Psoas muscle (tissue), 8 donors: Measurements from ENCODE around the gene ZNF664. TPM values are rescaled to one million over a fixed set of nuclear protein-coding genes. Genes with fewer than 3 reads are reported as not detected.
A peak's percentile ranks its signal among the peaks of the same experiment; 100 is the strongest.

Source experiments
- ATAC-seq, 4 donors: fragments of 200-7000 bp; cut with Tn5 transposase; one replicate each; pipeline ENCODE4 v1.9.1; 2020; ENCODE audit warnings: moderate library complexity in 3 of 4, mild to moderate bottlenecking in 2 of 4
- DNase-seq, 2 donors: peaks; one replicate each; pipeline ENCODE4 v3.0.0-alpha.2; 2020
- H3K27ac ChIP-seq: fragments of 200-600 bp; one replicate; pipeline ENCODE4 v1.8.0; 2022
- H3K27me3 ChIP-seq, 3 donors: fragments of 200-600 bp in 1 of 3; one replicate each; pipeline versions ENCODE4 v1.6.1 to v1.8.0; 2013 to 2022; ENCODE audit warnings: low read length in 2 of 3, mild to moderate bottlenecking in 2 of 3, moderate library complexity in 1 of 3; ENCODE audit not compliant: insufficient read depth in 3 of 3
- H3K36me3 ChIP-seq, 2 donors: fragments of 200-600 bp in 1 of 2; one replicate each; pipeline versions ENCODE4 v1.6.1 to v1.8.0; 2013 to 2022; ENCODE audit warnings: low read depth in 1 of 2, mild to moderate bottlenecking in 1 of 2, moderate library complexity in 1 of 2; ENCODE audit not compliant: insufficient read depth in 1 of 2
- H3K4me1 ChIP-seq: fragments of 200-600 bp; one replicate; pipeline ENCODE4 v1.8.0; 2022
- H3K4me3 ChIP-seq: fragments of 200-600 bp; one replicate; pipeline ENCODE4 v1.8.0; 2022; ENCODE audit warnings: mild to moderate bottlenecking
- H3K9me3 ChIP-seq: fragments of 200-600 bp; one replicate; pipeline ENCODE4 v1.8.0; 2022
- WGBS, 3 donors: extraction: QIAGEN DNeasy Blood & Tissue Kit; methylation state at CpG; one replicate each; pipeline versions ENCODE4 v1.1.6 to v1.1.7; 2013; 5-methylcytosine and 5-hydroxymethylcytosine counted together
- intact Hi-C, 2 donors: fragments of 100-400 bp; cut with DNase I; formaldehyde crosslinking; loops; one replicate each; pipeline versions ENCODE4 v1.11.0 to v1.14.2; 2022
- polyA plus RNA-seq, 3 donors: library from polyadenylated mRNA; stranded (reverse); fragments of 200-250 nt; gene quantifications; one replicate each; pipeline ENCODE4 v1.2.3, GENCODE V29; 2013
- total RNA-seq, 4 donors: library from RNA; stranded (reverse); fragmentation: NEBNext Ultra II Directional in 2 of 4; extraction: Animal tissue kit (Norgen Biotek cat#: 25700) in 2 of 4; gene quantifications; one replicate each; pipeline versions ENCODE4 v1.2.1 to v1.2.4, GENCODE V29; 2021 to 2023
- TF ChIP-seq, protein P1 (sequence below): fragments of 200-600 bp; IDR thresholded peaks from one replicate; pipeline ENCODE4 v1.8.0; 2022; ENCODE audit warnings: antibody characterized with exemption
- donor health status: healthy with polysubstance abuse.
- donor health status: DM: no; HTN: no; CAD: no; lungs with moderate emphysema.
- donor health status: Bipolar disorder and iron deficiency.
- donor health status: healthy.
- donor health status: DM: yes; HTN: yes; CAD: no.
- donor health status: DM: no; HTN: no; CAD: no.
- donor health status: DM: no; HTN: no; CAD: no.
- donor health status: DM: yes; HTN: yes; CAD: no.

The ZNF664 gene
- total and polyA plus RNA-seq, 7 donors = 25.1 to 69.3 (median 39.1) TPM

DNA sequence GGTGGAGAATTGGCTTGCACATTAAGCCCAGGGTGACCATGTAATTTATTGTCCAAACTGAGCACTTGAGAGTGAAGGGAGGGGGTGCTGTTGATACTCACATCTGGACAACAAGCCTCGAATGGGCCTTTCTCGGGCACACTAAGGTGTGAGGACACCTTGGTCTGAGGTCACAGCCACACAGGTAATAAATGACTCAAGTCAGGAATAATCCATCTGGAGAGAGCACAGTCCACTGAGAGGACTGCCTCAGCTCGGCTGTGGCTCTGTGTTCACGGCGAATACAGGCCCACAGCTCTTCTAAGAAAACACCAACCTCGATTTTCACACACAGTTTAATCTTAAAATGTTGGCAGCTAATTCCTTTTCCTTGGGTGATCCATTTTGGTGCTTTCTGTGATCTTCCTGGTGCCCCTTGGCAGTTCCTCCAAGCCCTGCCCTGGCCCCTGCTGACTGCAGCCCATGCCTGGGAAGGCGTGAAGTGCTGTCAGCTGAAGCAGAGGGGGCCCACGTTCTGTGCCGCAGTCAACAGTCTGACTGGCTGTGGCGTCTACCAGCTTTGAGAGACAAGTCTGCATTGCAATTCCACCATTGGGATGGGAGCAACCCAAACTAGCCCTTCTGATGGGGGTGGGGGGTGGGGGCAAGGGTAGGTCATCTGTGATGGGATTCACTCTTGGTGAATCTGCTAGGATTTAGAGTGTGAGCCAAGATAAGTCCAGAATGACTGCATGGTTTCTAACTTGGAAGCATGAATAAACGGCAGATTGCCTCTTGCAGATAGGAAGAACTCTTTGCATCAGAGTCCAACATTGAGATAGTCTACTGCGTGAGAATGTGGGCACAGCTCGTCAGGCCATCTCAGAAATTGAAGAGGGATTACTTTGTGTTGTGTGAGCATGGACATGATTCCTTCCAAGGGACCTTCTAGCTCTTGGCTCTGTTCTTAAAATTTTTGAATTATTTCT lies 42.8 kb downstream of the ZNF664 start:
- 83 to 86% (median 84%) methylated on average over 13 of the region's 13 CpGs for WGBS, 3 donors
- TF ChIP-seq, protein P1, sequence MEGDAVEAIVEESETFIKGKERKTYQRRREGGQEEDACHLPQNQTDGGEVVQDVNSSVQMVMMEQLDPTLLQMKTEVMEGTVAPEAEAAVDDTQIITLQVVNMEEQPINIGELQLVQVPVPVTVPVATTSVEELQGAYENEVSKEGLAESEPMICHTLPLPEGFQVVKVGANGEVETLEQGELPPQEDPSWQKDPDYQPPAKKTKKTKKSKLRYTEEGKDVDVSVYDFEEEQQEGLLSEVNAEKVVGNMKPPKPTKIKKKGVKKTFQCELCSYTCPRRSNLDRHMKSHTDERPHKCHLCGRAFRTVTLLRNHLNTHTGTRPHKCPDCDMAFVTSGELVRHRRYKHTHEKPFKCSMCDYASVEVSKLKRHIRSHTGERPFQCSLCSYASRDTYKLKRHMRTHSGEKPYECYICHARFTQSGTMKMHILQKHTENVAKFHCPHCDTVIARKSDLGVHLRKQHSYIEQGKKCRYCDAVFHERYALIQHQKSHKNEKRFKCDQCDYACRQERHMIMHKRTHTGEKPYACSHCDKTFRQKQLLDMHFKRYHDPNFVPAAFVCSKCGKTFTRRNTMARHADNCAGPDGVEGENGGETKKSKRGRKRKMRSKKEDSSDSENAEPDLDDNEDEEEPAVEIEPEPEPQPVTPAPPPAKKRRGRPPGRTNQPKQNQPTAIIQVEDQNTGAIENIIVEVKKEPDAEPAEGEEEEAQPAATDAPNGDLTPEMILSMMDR = no peak
- Histone ChIP-seq H3K4me3 (no peak overlapping the region), H3K27me3 (no peaks in the 10 kb centered on the region), H3K36me3 (peaks cover 4 to 31% of the 10 kb centered on the region in 2 donors), H3K4me1 (no peaks in the 10 kb centered on the region), H3K9me3 (no peaks in the 10 kb centered on the region), H3K27ac (no peak overlapping the region)
- no peak for DNase-seq
- no peak for ATAC-seq
- intact Hi-C loops = no loop called here

DNA sequence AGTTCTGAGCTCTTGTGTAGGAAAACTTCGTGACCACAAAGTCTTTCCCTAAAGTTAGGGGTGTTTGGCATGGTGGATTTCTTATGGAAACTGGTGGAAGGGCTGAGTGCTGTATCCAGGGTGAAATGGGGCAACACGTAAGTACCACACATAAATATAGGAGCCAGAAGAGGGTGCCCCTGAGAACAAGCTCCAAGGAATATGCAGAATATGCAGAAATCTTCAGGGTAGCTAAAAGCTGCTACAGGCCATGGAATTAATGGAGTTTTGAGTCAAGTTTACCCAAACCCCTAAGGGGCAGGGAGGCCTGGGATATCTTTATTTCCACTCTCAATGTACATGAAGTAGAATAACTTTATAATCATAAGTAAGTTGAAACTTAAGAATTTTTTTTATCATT lies 44.0 kb downstream of the ZNF664 start:
- ATAC-seq = no peak
- Histone ChIP-seq H3K27ac (no peak overlapping the region), H3K27me3 (no peaks in the 10 kb centered on the region), H3K9me3 (no peaks in the 10 kb centered on the region), H3K4me1 (no peaks in the 10 kb centered on the region), H3K4me3 (no peak overlapping the region), H3K36me3 (peaks cover 0 to 18% of the 10 kb centered on the region in 2 donors)
- TF ChIP-seq, protein P1 = no peak
- no peak for DNase-seq
- intact Hi-C loops = no loop called here
- WGBS, 3 donors = 94 to 100% (median 95%) methylated on average over 2 of the region's 2 CpGs

DNA sequence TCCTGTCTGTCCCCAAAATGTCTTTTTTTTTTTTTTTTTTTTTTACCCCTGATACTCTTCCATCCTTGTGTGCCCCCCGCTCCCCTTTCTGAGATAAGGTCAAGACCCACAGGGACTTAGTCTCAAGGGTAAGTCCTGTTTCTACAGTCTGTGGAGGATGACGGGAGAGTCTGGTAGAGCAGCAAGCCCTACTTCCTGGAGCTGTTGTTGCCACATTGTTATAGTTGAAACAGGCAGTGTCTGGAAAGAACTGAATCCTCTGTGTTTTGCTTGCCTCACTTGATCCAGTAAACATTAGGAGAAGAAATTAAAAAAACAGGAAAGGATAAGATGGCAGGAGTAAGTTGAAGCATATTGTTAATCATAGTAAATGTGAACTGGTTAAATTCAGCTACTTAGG lies 45.5 kb downstream of the ZNF664 start:
- Histone ChIP-seq H3K4me3 (no peak overlapping the region), H3K9me3 (no peaks in the 10 kb centered on the region), H3K27ac (no peak overlapping the region), H3K27me3 (no peaks in the 10 kb centered on the region), H3K36me3 (peaks cover 0 to 3% of the 10 kb centered on the region in 2 donors), H3K4me1 (no peaks in the 10 kb centered on the region)
- DNase-seq (no peak), ATAC-seq (peak in 2 of 4 donors; percentile 37 to 63)
- intact Hi-C loops = no loop called here
- TF ChIP-seq, protein P1 = no peak
- WGBS, 3 donors = 76 to 88% (median 87%) methylated on average over 2 of the region's 2 CpGs

DNA sequence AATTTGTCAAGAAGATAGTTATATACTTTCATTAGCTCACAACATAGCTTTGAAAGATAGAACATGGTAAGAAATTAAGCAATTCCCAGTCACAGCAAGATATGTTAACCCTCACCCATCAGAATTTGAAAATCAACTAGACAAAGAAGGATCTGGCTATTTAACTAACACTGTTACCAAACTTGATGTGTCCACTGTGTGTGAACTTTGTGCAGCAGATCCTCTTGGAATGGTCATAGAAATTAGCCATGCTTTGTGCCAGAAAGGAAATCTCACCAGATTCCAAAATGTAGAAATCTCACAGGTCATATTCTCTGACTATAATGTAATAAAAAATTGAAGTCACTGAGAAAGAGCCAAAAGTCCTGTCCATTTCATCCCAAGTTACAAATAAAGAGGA lies 46.1 kb downstream of the ZNF664 start:
- Histone ChIP-seq H3K27ac (no peak overlapping the region), H3K9me3 (no peaks in the 10 kb centered on the region), H3K27me3 (no peaks in the 10 kb centered on the region), H3K36me3 (no peaks in the 10 kb centered on the region), H3K4me1 (no peaks in the 10 kb centered on the region), H3K4me3 (no peak overlapping the region)
- ATAC-seq = peak in 1 of 4 donors; percentile 40
- TF ChIP-seq, protein P1 = no peak
- DNase-seq = no peak
- intact Hi-C loops = no loop called here
